Measurements from ENCODE around the gene HADHA. TPM values are rescaled to one million over a fixed set of nuclear protein-coding genes. Genes with fewer than 3 reads are reported as not detected.

Gene HADHA
- total RNA-seq, 1 experiment from 2014 or later = 112 TPM

DNA sequence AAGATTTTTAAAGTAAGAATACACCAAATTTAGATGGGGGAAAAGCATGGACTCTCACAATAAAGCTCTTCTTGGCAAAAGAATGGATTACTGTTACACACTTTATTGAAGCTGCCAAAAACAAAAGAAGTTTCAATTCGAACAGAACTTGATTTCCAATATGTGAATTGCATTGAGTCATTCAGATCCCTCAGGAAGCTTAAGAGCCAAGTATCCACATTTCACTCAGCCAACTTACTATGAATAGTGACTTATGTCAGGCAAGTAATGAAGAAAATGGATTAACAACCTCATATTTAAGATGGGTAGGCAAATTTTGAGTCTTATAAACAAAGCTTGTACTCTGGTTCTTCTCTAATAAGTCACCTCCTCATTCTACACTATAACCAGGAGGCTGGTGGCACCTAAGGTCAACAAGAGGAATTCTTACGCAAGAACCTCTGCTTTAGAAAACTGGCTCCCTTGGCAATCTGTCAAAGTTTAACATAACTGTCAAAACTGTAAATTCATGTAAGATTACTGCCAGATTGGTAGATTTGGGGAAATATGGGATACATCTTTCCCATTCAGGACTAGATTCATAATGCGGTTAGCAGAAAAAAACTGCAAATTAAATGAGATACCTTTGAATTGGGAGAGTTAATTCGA, 6.0 kb downstream of the HADHA start:
- H3K4me2 ChIP-seq (ENCODE audit: insufficient read depth, insufficient read length, low read length) = no peak overlapping the region
- H3K23me2 ChIP-seq (ENCODE audit: insufficient read length, low read depth, low read length, poor library complexity, severe bottlenecking) = peaks cover 7% of the 10 kb centered on the region
- H2BK12ac ChIP-seq (ENCODE audit: insufficient read length, low read depth, low read length) = no peak overlapping the region
- H3K9ac ChIP-seq (ENCODE audit: extremely low read depth, insufficient read length, low read length) = no peak overlapping the region
- no peak overlapping the region for H3K27ac ChIP-seq (ENCODE audit: insufficient read length, low read depth, low read length)
- no peak overlapping the region for H3K14ac ChIP-seq (ENCODE audit: insufficient read depth, low read length)
- no peak overlapping the region for H4K5ac ChIP-seq (ENCODE audit: insufficient read length, low read depth, low read length)
- no CpG with 5 or more reads among the region's 4 CpGs for WGBS (ENCODE audit: extremely low coverage, insufficient read length, low lambda C conversion rate)
- H4K8ac ChIP-seq (replicated peaks; ENCODE audit: insufficient read length, low read depth, low read length) = no peak overlapping the region
- DNase-seq = no peak
- Mint-ChIP-seq H3K27me3 (ENCODE audit: low read depth) (no peaks in the 10 kb centered on the region), H3K9me3 (no peaks in the 10 kb centered on the region), H3K27ac (no peak overlapping the region), H3K4me1 (peaks cover 17 to 18% of the 10 kb centered on the region in 2 experiments), H3K4me3 (no peak overlapping the region), H3K36me3 (ENCODE audit: insufficient read depth in 1 of 3, low read depth in 3 of 3) (peaks cover 13 to 45% (median 15%) of the 10 kb centered on the region in 3 experiments; a peak in 6 of 7 replicates)
- no peaks in the 10 kb centered on the region for H4K20me1 ChIP-seq (ENCODE audit: control insufficient read depth, insufficient read depth, insufficient read length)
- H3T11ph ChIP-seq (ENCODE audit: low read length) = no peak overlapping the region
- H3K27me3 ChIP-seq (ENCODE audit: insufficient read depth, low read length) = no peaks in the 10 kb centered on the region
- no peak overlapping the region for H2BK120ac ChIP-seq (ENCODE audit: low read depth, low read length, poor library complexity, severe bottlenecking)
- H3K4ac ChIP-seq (ENCODE audit: low read depth, low read length) = no peak overlapping the region
- peaks cover 9% of the 10 kb centered on the region; the same call in 1 of the 2 replicates for H3K79me2 ChIP-seq (ENCODE audit: insufficient read depth, low read length)
- H2BK20ac ChIP-seq (ENCODE audit: low read depth, low read length, poor library complexity, severe bottlenecking) = no peak overlapping the region
- no peak overlapping the region for H4K91ac ChIP-seq (ENCODE audit: insufficient read length, low read depth, low read length)
- H3K23ac ChIP-seq (ENCODE audit: insufficient read length, low read depth, low read length) = no peak overlapping the region
- no peak overlapping the region for H3K18ac ChIP-seq (ENCODE audit: insufficient read length, low read depth, low read length)
- no peaks in the 10 kb centered on the region for H3K79me1 ChIP-seq (ENCODE audit: insufficient read depth, low read depth, low read length, poor library complexity, severe bottlenecking)
- no peak overlapping the region for H2AFZ ChIP-seq (ENCODE audit: low read length)
- no peak overlapping the region for H2AK5ac ChIP-seq (ENCODE audit: insufficient read length, low read length)
- H3K4me1 ChIP-seq (ENCODE audit: insufficient read depth, low read length) = no peaks in the 10 kb centered on the region
- H3K56ac ChIP-seq (ENCODE audit: insufficient read length, low read depth, low read length) = no peak overlapping the region
- H2BK15ac ChIP-seq (ENCODE audit: low read depth, low read length) = no peak overlapping the region
- no peak overlapping the region for H2BK5ac ChIP-seq (ENCODE audit: insufficient read length, low read length)
- no peaks in the 10 kb centered on the region for H3K9me3 ChIP-seq (ENCODE audit: control insufficient read depth, low read depth, low read length)
- TF ChIP-seq CTCF (conservative IDR thresholded peaks at IDR 0.05) = no peak

All from H9 (cell line).